ENCODE measurements around the gene SCARB1.

The SCARB1 gene

GRCh38 chr12:124821252-124822200 is 42.1 kb downstream of the SCARB1 start:
- no peak for DNase-seq (ENCODE audit: low spot score)

GRCh38 chr12:124820199-124820598 is 43.5 kb downstream of the SCARB1 start:
- DNase-seq (ENCODE audit: low spot score), result no peak

- no peak for DNase-seq (ENCODE audit: low spot score)
These were observed 44.1 kb downstream of the SCARB1 start for GRCh38 chr12:124819525-124819924.

GRCh38 chr12:124819080-124819479 is 44.6 kb downstream of the SCARB1 start:
- DNase-seq (ENCODE audit: low spot score), result no peak

- no peak for DNase-seq (ENCODE audit: low spot score)
These were observed 46.3 kb downstream of the SCARB1 start for GRCh38 chr12:124817076-124818000.

- no peak for DNase-seq (ENCODE audit: low spot score)
These were observed 47.3 kb downstream of the SCARB1 start for GRCh38 chr12:124816295-124816854.

- no peak for DNase-seq (ENCODE audit: low spot score)
These were observed 48.7 kb downstream of the SCARB1 start for GRCh38 chr12:124814741-124815613.

GRCh38 chr12:124813782-124814181 is 49.9 kb downstream of the SCARB1 start:
- no peak for DNase-seq (ENCODE audit: low spot score)

- no peak for DNase-seq (ENCODE audit: low spot score)
These were observed 50.7 kb downstream of the SCARB1 start for GRCh38 chr12:124812979-124813378.

- no peak for DNase-seq (ENCODE audit: low spot score)
These were observed 51.3 kb downstream of the SCARB1 start for GRCh38 chr12:124812356-124812755.

- DNase-seq (ENCODE audit: low spot score), result no peak
These were observed 52.0 kb downstream of the SCARB1 start for GRCh38 chr12:124811633-124812032.

GRCh38 chr12:124809878-124810277 is 53.8 kb downstream of the SCARB1 start:
- DNase-seq (ENCODE audit: low spot score), result no peak

GRCh38 chr12:124809391-124809790 is 54.3 kb downstream of the SCARB1 start:
- DNase-seq (ENCODE audit: low spot score), result no peak

GRCh38 chr12:124808272-124808671 is 55.4 kb downstream of the SCARB1 start:
- no peak for DNase-seq (ENCODE audit: low spot score)

- DNase-seq (ENCODE audit: low spot score), result no peak
These were observed 57.6 kb downstream of the SCARB1 start for GRCh38 chr12:124805876-124806668.

- no peak for DNase-seq (ENCODE audit: low spot score)
These were observed 58.6 kb downstream of the SCARB1 start for GRCh38 chr12:124805050-124805449.

- peak; percentile 70 for DNase-seq (ENCODE audit: low spot score)
These were observed 59.5 kb downstream of the SCARB1 start for GRCh38 chr12:124804011-124804621.

- DNase-seq (ENCODE audit: low spot score), result no peak
These were observed 61.3 kb downstream of the SCARB1 start for GRCh38 chr12:124802361-124802760.

GRCh38 chr12:124800506-124800905 is 63.2 kb downstream of the SCARB1 start:
- no peak for DNase-seq (ENCODE audit: low spot score)

- no peak for DNase-seq (ENCODE audit: low spot score)
These were observed 66.3 kb downstream of the SCARB1 start for GRCh38 chr12:124797321-124797720.

Measured in ecto neural progenitor cell (in vitro differentiated cells).